GM12878 (cell line): Measurements from ENCODE around the gene TFCP2. TPM values are rescaled to one million over a fixed set of nuclear protein-coding genes. Genes with fewer than 3 reads are reported as not detected.

ENCODE experiments used
- ETV6 ChIP-seq, 2 experiments: fragments of 450-650 bp in 1 of 2; IDR thresholded peaks in 1 of 2; conservative IDR thresholded peaks in 1 of 2; 2 replicates each; pipeline ENCODE4 v1.6.1; 2014; ENCODE audit warnings: antibody characterized with exemption in 1 of 2, borderline replicate concordance in 1 of 2, low read depth in 1 of 2, mild to moderate bottlenecking in 1 of 2, moderate library complexity in 1 of 2
- FOS ChIP-seq: IDR thresholded peaks from 3 replicates; pipeline ENCODE4 v1.6.1; 2011; ENCODE audit warnings: borderline replicate concordance; ENCODE audit not compliant: insufficient read length; ENCODE audit errors: extremely low read depth
- HDAC2 ChIP-seq: fragments of 200-600 bp; sonication (generic); IDR thresholded peaks from 2 replicates; pipeline ENCODE4 v1.6.1; 2017
- LARP7 ChIP-seq: fragments of 450-650 bp; IDR thresholded peaks from 2 replicates; pipeline ENCODE4 v1.6.1; 2017; ENCODE audit warnings: mild to moderate bottlenecking
- MTA2 ChIP-seq: fragments of 450-650 bp; IDR thresholded peaks from 2 replicates; pipeline ENCODE4 v1.6.1; 2016; ENCODE audit warnings: low read depth, mild to moderate bottlenecking, moderate library complexity
- NFYA ChIP-seq: IDR thresholded peaks from 2 replicates; pipeline ENCODE4 v1.6.1; 2011; ENCODE audit warnings: low read depth, mild to moderate bottlenecking, low read length, improper control_type of control experiment, borderline replicate concordance
- PML ChIP-seq: IDR thresholded peaks from 2 replicates; pipeline ENCODE4 v1.6.1; 2012; ENCODE audit warnings: low read length, inconsistent platforms
- SMAD5 ChIP-seq: IDR thresholded peaks from 2 replicates; pipeline ENCODE4 v1.6.1; 2016; ENCODE audit warnings: antibody characterized with exemption, low read depth
- SUZ12 ChIP-seq: fragments of 200-600 bp; sonication (generic); IDR thresholded peaks from one replicate; pipeline ENCODE4 v1.6.1; 2018; ENCODE audit warnings: antibody characterized with exemption, mild to moderate bottlenecking; ENCODE audit not compliant: unreplicated experiment
- TCF12 ChIP-seq: IDR thresholded peaks from 2 replicates; pipeline ENCODE4 v1.6.1; 2011; ENCODE audit warnings: low read depth, mild to moderate bottlenecking, low read length
- YBX1 ChIP-seq: fragments of 450-650 bp; IDR thresholded peaks from 2 replicates; pipeline ENCODE4 v1.6.1; 2016; ENCODE audit warnings: antibody characterized with exemption
- ZNF274 ChIP-seq: IDR thresholded peaks from one replicate; pipeline ENCODE4 v1.8.0; 2011; ENCODE audit not compliant: insufficient read length, insufficient read depth
- ZSCAN29 ChIP-seq: fragments of 450-650 bp; IDR thresholded peaks from 2 replicates; pipeline ENCODE4 v1.6.1; 2017; ENCODE audit warnings: mild to moderate bottlenecking, moderate library complexity
- polyA plus RNA-seq, 11 experiments: library from polyadenylated mRNA; depleted of rRNA in 4 of 11; unstranded in 6 of 11; stranded (reverse) in 5 of 11; fragments of >200 nt; fragmentation: Nextera tagmentation in 4 of 11; fragmentation: Illumina TruSeq in 1 of 11; extraction: Ambion mirVana in 4 of 11; extraction: Trizol in 1 of 11; gene quantifications; 1 replicate in 1 of 11; 2 replicates in 10 of 11; pipeline versions ENCODE4 v1.2.1 to v1.2.3, GENCODE V29; 2011 to 2016; ENCODE audit warnings: inconsistent platforms in 2 of 11, missing spikeins in 2 of 11, low read depth in 1 of 11
- total RNA-seq, 4 experiments: library from RNA; depleted of rRNA in 3 of 4; stranded (reverse); fragments of >200 nt in 3 of 4; fragmentation: Illumina TruSeq in 1 of 4; extraction: Trizol in 1 of 4; gene quantifications; 2 replicates each; pipeline versions ENCODE4 v1.2.1 to v1.2.3, GENCODE V29; 2013 to 2021
- TF ChIP-seq, protein P1 (sequence below): fragments of 450-650 bp; IDR thresholded peaks from 2 replicates; pipeline ENCODE4 v1.6.1; 2018; ENCODE audit warnings: borderline replicate concordance, mild to moderate bottlenecking; ENCODE audit not compliant: partially characterized antibody
- TF ChIP-seq, protein P2 (sequence below): IDR thresholded peaks from 2 replicates; pipeline ENCODE4 v1.6.1; 2012; ENCODE audit warnings: low read length, inconsistent platforms
- TF ChIP-seq, protein P3 (sequence below): fragments of 450-650 bp; formaldehyde crosslinking; IDR thresholded peaks from 2 replicates; pipeline ENCODE4 v1.4.0; 2020; ENCODE audit warnings: mild to moderate bottlenecking, moderate library complexity
- TF ChIP-seq, protein P4 (sequence below): fragments of 450-650 bp; IDR thresholded peaks from 2 replicates; pipeline ENCODE4 v1.6.1; 2016; ENCODE audit warnings: mild to moderate bottlenecking
- TF ChIP-seq, protein P5 (sequence below): fragments of 450-650 bp; IDR thresholded peaks from 2 replicates; pipeline ENCODE4 v1.6.1; 2018; ENCODE audit warnings: mild to moderate bottlenecking, low read depth, moderate library complexity; ENCODE audit not compliant: partially characterized antibody

TFCP2 gene
- total and polyA plus RNA-seq, 10 of the 15 experiments (the other 5 are each of a cell fraction or from before 2014, with no cell fraction given), result 5.8 to 29.7 (median 14.2) TPM

DNA sequence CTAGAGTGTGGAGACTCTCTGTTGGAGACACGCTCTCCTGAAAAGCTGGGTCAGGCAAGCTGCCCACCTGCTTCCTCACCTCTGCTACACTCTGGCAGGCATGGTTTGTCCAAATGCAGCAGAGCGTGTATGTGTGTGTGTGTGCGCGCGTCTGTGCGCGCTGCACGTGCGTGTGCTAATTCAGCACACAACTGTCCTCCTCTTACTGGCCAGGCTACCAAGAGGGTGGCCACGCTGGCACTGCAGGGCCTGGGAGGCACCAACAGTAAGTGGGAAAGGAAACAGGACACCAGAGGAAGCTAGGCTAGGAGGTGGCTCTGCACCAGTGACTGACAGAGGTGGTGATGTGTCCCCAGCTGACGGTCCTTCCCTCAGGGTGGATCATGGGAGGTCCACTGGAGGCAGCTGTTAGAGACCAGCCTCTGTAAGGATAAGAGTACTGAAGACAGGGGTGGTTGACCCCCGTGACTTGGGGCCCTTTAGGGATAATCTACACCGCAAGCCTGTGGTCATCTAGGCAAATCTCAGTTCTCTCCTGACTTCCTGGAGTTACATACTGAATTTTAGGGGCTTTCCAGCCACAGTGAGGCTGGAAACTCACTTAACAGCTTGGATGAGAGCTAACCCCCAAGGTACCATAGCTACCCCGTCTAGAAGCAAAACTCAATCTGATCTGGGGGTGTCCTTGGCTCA is 15.6 kb upstream of the TFCP2 start (continued):
- peak; percentile 63; the same call in 1 of the 2 replicates for TF ChIP-seq LARP7
- 0 out of 2 replicates have a peak, but pooled peaks have one; percentile 23 for TF ChIP-seq HDAC2
- peak in 1 of 2 experiments; percentile 40; a peak in 1 of 4 replicates for TF ChIP-seq ETV6 (conservative IDR thresholded peaks at IDR 0.05 in 1 of 2, IDR thresholded peaks at IDR 0.05 in 1 of 2; ENCODE audit: borderline replicate concordance in 1 of 2, low read depth in 1 of 2)
- TF ChIP-seq NFYA, result no peak
- TF ChIP-seq SUZ12, result no peak
- TF ChIP-seq, protein P1, sequence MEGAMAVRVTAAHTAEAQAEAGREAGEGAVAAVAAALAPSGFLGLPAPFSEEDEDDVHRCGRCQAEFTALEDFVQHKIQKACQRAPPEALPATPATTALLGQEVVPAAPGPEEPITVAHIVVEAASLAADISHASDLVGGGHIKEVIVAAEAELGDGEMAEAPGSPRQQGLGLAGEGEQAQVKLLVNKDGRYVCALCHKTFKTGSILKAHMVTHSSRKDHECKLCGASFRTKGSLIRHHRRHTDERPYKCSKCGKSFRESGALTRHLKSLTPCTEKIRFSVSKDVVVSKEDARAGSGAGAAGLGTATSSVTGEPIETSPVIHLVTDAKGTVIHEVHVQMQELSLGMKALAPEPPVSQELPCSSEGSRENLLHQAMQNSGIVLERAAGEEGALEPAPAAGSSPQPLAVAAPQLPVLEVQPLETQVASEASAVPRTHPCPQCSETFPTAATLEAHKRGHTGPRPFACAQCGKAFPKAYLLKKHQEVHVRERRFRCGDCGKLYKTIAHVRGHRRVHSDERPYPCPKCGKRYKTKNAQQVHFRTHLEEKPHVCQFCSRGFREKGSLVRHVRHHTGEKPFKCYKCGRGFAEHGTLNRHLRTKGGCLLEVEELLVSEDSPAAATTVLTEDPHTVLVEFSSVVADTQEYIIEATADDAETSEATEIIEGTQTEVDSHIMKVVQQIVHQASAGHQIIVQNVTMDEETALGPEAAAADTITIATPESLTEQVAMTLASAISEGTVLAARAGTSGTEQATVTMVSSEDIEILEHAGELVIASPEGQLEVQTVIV, result no peak
- peak; percentile 31; the same call in 1 of the 2 replicates for TF ChIP-seq TCF12
- TF ChIP-seq FOS, result no peak
- TF ChIP-seq YBX1, result no peak
- TF ChIP-seq, protein P2, sequence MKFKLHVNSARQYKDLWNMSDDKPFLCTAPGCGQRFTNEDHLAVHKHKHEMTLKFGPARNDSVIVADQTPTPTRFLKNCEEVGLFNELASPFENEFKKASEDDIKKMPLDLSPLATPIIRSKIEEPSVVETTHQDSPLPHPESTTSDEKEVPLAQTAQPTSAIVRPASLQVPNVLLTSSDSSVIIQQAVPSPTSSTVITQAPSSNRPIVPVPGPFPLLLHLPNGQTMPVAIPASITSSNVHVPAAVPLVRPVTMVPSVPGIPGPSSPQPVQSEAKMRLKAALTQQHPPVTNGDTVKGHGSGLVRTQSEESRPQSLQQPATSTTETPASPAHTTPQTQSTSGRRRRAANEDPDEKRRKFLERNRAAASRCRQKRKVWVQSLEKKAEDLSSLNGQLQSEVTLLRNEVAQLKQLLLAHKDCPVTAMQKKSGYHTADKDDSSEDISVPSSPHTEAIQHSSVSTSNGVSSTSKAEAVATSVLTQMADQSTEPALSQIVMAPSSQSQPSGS, result no peak; the same call in 1 of the 2 replicates
- no peak for TF ChIP-seq SMAD5
- 0 out of 2 replicates have a peak, but pooled peaks have one; percentile 44 for TF ChIP-seq MTA2
- TF ChIP-seq ZSCAN29, result no peak
- TF ChIP-seq, protein P3, sequence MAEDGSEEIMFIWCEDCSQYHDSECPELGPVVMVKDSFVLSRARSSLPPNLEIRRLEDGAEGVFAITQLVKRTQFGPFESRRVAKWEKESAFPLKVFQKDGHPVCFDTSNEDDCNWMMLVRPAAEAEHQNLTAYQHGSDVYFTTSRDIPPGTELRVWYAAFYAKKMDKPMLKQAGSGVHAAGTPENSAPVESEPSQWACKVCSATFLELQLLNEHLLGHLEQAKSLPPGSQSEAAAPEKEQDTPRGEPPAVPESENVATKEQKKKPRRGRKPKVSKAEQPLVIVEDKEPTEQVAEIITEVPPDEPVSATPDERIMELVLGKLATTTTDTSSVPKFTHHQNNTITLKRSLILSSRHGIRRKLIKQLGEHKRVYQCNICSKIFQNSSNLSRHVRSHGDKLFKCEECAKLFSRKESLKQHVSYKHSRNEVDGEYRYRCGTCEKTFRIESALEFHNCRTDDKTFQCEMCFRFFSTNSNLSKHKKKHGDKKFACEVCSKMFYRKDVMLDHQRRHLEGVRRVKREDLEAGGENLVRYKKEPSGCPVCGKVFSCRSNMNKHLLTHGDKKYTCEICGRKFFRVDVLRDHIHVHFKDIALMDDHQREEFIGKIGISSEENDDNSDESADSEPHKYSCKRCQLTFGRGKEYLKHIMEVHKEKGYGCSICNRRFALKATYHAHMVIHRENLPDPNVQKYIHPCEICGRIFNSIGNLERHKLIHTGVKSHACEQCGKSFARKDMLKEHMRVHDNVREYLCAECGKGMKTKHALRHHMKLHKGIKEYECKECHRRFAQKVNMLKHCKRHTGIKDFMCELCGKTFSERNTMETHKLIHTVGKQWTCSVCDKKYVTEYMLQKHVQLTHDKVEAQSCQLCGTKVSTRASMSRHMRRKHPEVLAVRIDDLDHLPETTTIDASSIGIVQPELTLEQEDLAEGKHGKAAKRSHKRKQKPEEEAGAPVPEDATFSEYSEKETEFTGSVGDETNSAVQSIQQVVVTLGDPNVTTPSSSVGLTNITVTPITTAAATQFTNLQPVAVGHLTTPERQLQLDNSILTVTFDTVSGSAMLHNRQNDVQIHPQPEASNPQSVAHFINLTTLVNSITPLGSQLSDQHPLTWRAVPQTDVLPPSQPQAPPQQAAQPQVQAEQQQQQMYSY, result no peak
- no peak for TF ChIP-seq ZNF274
- TF ChIP-seq PML, result no peak
- TF ChIP-seq, protein P4, sequence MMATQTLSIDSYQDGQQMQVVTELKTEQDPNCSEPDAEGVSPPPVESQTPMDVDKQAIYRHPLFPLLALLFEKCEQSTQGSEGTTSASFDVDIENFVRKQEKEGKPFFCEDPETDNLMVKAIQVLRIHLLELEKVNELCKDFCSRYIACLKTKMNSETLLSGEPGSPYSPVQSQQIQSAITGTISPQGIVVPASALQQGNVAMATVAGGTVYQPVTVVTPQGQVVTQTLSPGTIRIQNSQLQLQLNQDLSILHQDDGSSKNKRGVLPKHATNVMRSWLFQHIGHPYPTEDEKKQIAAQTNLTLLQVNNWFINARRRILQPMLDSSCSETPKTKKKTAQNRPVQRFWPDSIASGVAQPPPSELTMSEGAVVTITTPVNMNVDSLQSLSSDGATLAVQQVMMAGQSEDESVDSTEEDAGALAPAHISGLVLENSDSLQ, result peak; percentile 83
- TF ChIP-seq, protein P5, sequence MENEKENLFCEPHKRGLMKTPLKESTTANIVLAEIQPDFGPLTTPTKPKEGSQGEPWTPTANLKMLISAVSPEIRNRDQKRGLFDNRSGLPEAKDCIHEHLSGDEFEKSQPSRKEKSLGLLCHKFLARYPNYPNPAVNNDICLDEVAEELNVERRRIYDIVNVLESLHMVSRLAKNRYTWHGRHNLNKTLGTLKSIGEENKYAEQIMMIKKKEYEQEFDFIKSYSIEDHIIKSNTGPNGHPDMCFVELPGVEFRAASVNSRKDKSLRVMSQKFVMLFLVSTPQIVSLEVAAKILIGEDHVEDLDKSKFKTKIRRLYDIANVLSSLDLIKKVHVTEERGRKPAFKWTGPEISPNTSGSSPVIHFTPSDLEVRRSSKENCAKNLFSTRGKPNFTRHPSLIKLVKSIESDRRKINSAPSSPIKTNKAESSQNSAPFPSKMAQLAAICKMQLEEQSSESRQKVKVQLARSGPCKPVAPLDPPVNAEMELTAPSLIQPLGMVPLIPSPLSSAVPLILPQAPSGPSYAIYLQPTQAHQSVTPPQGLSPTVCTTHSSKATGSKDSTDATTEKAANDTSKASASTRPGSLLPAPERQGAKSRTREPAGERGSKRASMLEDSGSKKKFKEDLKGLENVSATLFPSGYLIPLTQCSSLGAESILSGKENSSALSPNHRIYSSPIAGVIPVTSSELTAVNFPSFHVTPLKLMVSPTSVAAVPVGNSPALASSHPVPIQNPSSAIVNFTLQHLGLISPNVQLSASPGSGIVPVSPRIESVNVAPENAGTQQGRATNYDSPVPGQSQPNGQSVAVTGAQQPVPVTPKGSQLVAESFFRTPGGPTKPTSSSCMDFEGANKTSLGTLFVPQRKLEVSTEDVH, result no peak
